NCI-H2107 treated with DMSO at 0.1 percent for 48 hours (cell line): ENCODE measurements around the gene M1AP.
"Not testable (repeated sequence)": the region's sequence is repeated elsewhere in the genome, so short reads cannot be mapped to it uniquely, and the experiment has no call there.

Source experiments
- DNase-seq: peaks from one replicate; lab custom pipeline; 2025; ENCODE audit not compliant: unreplicated experiment; lab: John Stamatoyannopoulos, UW

The M1AP gene

DNA sequence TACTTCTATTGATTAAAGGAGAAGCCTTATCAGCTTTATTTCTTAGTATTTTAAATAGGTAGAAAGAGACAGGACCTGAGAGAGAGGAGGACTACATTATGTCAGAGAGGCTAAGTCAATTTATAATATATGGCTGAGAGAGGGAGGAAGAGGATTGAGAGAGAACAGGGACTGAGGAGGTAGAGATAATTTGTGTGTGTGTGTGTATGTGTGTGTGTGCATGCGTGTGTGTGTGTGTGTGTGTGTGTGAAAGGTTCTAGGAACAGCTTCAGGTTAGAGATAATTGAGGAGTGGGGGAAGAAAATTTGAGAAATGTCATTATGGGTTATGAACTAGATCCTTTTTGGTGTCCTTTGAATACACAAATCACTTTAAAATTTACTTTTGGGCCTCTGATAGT is 78.4 kb downstream of the M1AP start:
- DNase-seq: no peak

DNA sequence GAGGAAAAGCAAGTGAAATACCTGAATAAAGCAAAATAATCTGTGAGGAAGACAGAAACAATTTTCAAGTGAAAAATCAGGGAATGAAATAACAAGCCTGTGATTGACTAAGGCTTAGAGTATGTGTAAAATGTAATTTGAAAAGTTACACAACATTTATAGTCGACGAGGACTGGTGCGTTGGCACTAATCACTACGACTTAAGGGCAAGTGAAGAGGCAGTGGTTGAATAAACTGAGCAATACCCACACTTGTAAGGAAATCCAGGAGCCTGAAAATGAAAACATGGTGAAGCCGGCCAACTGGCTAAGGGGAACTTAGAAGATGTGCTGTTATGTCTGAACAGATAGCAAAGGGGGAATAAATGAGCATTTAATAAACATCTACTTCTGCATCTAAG is 80.2 kb downstream of the M1AP start:
- no peak for DNase-seq

GRCh38 chr2:74566754-74567085 is 81.4 kb downstream of the M1AP start:
- no peak for DNase-seq

DNA sequence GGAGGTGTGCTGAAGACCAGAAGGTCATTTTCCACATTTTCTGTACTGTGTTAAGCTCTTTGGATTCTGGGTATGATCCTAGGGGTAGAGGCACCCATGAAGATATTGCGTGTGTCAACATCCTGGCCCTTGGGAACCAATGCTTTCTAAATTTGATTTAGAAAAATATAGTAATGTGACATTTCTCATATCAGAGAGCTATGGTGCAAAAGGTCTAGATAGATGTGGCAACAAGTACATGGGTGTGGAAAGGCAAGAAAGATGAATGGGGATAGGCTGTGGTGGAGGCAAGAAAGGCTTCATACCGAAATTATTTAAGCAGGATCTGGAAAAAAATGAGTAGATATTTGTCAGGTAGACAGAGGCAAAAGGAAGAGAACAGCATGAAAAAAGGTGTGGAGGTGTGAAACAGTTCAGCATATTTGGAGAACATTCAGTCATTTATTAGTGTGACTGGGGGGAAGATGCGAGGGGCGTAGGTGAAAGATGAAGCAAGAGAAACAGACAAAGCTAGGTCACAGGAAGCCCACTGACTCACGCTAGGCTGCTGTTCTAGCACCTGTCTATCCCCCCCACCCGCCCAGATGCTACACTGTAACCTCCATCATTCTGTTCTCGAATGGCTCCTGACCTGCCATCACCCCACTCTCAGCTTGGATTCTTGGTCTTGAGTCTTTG is 81.9 kb downstream of the M1AP start:
- no peak for DNase-seq

DNA sequence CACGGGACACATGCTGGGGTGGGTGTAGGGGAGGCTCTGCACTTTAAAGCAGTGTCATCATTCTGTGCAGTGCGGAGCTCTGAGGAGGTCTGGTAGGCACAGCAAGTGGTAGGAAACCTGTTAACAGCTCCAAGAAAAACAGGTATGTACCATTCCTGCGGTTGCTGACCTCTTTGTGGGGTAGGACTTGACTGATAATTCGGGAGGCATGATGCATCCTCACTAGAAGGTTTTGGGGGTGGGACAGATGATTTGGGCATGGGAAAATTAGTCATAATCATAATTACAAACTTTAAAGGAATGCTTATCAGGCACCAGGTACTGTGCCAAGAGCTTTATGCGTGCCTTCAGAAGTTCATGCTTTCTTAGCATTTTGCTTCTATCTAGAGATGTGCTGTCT is 83.9 kb downstream of the M1AP start:
- DNase-seq: no peak

DNA sequence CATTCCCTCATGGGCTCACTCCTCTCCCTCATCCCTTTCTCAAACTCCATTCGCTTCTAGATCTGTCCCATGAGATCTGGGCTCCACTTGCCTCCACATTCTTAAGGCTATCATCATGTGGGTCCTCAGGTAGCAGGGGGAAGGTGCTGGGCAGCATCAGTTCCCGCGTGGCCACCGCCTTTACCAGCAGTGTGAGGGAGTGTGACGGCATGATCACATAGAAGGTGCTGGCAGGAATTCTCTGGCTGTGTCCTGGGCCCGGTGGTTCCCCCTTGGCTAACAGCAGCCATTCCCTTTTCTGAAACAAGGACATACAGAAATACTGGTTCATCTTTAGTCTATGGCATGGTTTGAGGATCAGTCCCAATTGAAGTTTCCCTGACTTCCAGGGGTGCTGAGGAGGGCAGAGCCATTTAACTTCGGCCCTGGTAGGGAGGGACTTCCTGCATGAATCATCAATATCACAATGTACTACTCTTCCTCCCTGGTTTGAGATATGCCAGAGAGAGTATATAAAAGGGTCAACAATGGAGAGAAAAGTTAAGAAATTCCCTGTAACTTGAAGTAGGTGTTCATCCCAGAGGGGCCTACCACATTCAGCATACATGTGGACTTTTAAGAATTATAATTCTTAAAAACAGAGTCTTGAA is 85.9 kb downstream of the M1AP start:
- DNase-seq: no peak

DNA sequence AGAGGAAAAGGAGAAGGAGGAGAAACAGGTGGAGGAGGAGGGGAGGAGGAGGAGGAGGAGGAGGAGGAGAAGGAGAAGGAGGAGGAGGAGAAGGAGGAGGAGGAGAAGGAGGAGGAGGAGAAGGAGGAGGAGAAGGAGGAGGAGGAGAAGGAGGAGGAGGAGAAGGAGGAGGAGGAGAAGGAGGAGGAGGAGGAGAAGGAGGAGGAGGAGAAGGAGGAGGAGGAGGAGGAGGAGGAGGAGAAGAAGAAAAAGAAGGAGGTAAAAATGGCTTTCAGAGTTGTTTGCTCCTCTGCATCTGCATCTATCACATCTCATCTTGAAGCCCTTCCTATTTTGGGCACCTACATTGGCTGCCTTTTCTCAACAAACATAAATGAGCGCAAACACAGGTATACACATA is 87.1 kb downstream of the M1AP start:
- DNase-seq: not testable (repeated sequence)

GRCh38 chr2:74560591-74560990 is 87.5 kb downstream of the M1AP start:
- DNase-seq: no peak

- DNase-seq: no peak
Observed at GRCh38 chr2:74559912-74560311, 88.2 kb downstream of the M1AP start.

DNA sequence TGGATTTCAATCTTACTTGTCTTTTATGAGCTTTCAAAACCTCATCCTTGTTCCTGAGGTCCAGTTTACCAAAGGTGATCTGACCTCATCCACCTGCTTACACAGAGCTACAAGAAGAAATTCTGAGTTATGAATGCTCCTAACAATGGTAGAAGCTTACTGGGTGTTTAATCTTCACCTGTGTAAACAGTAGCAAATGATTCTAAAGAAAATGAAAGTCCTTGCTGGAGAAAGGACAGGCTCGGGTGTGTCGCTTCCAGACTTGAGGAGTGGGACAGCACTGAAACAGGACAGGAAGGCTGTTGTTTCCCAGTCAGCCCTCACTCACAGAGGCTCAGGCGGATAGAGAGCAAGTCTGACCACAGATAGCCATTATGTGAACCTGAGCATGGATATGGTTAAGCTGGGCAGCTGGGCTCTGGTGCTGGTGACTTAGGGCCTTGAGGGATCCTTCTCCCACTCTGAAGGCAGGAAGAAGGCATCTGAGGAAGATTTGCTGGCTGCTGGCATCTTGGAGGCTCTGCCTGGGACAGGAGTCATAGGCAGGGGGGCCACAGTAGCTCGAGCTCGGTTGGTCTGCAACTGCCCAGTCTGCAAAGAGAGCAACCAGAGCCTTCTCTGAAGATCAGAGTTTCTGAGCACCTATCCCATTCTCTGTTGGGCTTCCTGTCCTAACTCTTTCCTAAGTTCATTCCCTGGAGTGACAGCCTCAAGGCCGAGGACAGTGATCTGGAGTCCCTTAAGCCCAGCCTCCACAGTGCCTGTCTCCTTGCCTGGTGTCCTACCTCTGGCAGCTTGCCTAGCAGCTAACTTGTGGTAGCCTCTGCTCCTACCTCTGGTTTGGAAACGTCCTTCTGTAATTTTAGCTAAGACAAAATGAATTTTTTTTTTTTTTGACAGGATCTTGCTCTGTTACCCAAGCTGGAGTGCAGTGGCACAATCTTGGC is 89.6 kb downstream of the M1AP start:
- no peak for DNase-seq

- no peak for DNase-seq
Observed at GRCh38 chr2:74556831-74557370, 91.2 kb downstream of the M1AP start.

DNA sequence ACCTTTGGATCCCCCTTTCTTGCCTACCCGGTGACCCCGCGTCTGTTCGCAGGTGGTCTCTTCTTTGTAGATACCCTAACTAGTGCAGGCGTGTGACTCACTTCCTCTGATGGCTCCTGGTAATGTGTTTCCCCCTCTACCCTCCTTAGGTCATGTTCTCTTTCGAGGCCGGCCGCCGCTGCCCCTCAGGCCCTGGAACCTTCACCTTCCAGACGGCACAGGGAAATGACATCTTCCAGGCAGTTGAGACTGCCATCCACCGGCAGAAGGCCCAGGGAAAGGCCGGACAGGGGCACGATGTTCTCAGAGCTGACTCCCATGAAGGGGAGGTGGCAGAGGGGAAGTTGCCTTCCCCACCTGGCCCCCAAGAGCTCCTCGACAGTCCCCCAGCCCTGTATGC is 92.0 kb downstream of the M1AP start:
- DNase-seq: no peak

DNA sequence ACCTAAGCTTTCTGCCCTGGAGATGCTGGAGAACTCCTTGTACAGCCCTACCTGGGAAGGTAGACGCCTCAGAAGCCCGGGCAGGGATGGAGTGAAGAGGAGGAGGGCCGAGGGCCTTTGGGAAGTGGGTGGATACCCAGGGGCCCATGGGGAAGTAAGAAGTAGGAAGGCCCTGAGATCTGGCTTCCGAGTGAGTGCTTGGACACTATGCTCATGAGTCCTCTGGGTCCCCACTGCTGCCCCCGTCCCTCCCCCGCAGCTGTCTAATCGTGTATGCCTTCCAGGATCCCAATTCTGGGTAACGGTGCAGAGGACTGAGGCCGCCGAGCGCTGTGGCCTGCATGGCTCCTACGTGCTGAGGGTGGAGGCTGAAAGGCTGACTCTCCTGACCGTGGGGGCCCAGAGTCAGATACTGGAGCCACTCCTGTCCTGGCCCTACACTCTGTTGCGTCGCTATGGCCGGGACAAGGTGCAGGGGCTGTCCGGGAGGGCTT is 92.5 kb downstream of the M1AP start:
- no peak for DNase-seq

DNA sequence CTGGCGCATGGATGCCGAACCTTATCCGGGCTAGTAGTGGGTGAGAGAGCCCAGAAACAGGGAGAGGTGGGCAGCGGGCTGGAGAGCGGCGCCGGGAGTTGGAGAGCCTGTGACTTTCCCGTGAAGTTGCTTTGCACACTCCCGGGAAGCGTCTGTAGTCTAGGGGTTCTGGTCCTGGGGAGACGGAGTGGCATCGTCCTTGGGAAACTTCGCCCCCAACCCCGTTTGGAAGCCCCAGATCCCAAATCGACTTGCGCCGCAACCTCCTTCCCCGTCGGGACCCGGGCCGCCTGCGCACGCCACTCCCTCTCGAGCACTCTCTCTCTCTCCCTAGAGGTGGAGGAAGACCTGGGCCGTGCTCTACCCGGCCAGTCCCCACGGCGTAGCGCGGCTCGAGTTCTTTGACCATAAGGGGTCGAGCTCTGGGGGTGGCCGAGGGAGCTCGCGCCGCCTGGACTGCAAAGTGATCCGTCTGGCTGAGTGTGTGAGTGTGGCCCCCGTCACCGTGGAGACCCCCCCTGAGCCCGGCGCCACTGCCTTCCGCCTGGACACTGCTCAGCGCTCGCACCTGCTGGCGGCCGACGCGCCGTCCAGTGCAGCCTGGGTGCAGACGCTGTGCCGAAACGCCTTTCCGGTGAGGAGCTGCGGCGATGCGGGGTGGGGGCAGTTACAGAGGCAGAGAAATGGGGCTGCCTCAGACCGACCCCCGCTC is 93.2 kb downstream of the M1AP start:
- peak; percentile 27 for DNase-seq

GRCh38 chr2:74553892-74554819 is 94.0 kb downstream of the M1AP start, which contains the start of the genes DOK1 and LOXL3:
TSS of gene DOK1 (plus strand) at chr2:74554720. CDS start at chr2:74554755, 35 bp downstream.
TSS of gene LOXL3 (minus strand) at chr2:74553942. CDS start at chr2:74552634, 1,308 bp downstream.
- peak; percentile 42 for DNase-seq

DNA sequence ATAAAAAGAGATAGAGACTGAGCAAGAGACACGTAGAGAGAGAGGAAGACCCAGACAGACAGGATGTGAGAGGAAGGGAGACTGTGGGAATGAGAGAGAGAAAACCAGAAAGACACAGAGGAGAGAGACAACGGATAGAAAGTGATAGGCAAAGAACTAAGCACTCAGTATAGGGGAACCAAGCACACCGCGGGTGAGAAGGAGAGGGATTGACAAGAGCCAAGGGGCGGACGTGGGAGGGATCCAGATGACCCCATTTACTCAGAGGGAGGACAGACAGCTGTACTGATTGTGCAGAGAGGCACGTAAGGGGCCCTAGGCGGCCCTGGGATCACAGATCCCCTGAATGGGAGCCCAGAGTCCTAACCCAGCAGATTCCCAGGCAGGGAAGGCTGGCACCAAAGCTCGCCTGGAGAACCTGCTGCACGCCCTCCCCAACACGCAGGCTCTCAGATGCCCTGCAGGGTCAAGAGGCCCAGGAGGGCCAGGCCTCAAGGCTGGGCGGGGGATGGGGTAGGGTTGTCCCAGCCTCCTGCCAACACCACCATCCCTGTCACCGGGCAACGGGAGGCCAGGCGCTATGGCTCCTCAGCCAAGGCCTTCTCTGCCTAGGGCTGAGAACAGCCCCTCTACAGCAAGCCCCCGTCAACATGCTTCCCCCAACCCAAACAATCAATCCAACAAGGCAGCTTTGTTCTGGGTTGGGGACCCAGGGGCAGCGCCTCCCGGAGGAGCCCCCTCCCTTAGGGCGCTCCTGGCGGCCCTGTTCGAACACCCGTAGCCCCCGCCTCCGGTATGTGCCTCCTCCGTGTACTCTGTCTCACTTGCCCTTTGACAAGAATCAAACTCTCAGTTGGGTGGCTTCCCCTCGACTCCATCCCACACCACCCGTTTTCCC is 95.0 kb downstream of the M1AP start:
- DNase-seq: no peak

DNA sequence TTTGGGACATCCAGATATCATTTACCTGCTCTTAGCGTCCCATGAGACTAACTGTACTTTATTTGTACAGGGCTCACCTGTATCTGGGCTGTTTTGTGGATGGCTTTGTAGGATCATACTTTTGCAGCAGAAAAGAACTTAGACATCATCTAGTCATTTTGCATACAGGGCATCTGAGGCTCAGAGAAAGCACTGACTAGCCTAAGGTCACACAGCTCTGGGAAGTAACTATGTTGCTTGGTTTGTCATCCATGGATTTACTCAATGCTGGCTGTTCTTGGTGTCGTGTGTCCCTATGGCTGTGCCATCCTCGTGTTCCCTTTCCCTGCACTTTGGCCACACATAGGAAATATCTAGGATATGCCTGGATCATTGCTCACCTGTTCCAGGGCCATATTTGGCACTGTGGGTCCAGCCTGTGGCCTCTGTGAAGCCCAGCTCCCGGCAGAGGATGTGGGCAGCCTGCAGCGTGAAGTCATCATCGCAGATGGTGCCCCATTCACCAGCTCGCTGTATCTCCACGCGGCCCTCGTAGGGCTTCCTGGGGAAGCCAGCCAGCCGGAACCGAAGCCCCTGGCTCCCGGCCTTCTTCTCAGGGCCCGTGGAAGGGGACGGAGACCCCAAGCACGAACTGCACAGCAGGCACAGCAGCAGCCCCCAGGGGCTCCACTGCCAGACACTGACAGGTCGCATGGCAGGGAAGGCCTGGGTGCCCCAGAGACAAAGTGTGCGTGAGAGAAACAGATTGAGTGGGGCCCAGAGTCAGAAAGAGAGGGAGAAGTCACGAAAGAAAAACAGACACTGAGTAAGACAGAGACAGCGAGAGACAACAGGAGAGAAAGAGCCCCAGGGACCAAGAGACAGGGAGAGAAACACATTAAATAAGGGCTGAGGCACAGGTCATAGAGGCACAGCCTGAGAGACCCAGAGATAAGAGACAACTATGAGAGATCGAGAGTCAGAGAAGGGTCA is 95.9 kb downstream of the M1AP start:
- DNase-seq: no peak
